Stomach (tissue), 4 donors: ENCODE data around the gene WDR19.

ENCODE experiments used
- POLR2A ChIP-seq, 4 donors: fragments of 450-650 bp; IDR thresholded peaks; one replicate each; pipeline ENCODE4 v1.6.1; 2016; ENCODE audit warnings: antibody characterized with exemption in 4 of 4, control low read depth in 2 of 4, mild to moderate bottlenecking in 1 of 4, moderate library complexity in 1 of 4
- TF ChIP-seq, protein P1 (sequence below), 7 experiments: fragments of 450-650 bp in 4 of 7; fragments of 200-600 bp in 3 of 7; sonication (generic) in 3 of 7; IDR thresholded peaks; one replicate each; pipeline ENCODE4 v1.5.1; 2016 to 2019; ENCODE audit warnings: antibody characterized with exemption in 7 of 7, control low read depth in 2 of 7, mild to moderate bottlenecking in 1 of 7

DNA sequence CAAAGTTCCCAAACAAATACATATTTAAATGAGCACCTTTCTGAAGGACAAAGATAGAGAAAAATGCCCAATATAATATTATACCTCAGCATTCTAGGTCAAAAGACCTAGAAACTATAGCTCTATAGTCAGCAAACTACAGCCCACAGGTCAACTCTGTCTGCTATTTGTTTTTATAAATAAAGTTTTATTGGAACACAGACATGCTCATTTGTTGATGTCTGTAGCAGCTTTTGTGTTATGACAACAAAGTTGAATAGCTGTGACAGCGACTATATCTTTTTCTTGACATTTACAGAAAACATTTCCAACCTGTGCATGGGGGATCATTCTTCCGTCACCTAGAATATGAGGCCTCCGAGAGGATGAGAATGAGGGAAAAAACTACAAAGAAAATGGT, 48.7 kb upstream of the WDR19 start:
- TF ChIP-seq, protein P1, sequence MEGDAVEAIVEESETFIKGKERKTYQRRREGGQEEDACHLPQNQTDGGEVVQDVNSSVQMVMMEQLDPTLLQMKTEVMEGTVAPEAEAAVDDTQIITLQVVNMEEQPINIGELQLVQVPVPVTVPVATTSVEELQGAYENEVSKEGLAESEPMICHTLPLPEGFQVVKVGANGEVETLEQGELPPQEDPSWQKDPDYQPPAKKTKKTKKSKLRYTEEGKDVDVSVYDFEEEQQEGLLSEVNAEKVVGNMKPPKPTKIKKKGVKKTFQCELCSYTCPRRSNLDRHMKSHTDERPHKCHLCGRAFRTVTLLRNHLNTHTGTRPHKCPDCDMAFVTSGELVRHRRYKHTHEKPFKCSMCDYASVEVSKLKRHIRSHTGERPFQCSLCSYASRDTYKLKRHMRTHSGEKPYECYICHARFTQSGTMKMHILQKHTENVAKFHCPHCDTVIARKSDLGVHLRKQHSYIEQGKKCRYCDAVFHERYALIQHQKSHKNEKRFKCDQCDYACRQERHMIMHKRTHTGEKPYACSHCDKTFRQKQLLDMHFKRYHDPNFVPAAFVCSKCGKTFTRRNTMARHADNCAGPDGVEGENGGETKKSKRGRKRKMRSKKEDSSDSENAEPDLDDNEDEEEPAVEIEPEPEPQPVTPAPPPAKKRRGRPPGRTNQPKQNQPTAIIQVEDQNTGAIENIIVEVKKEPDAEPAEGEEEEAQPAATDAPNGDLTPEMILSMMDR (IDR thresholded peaks at IDR 0.05), result no peak
- no peak for TF ChIP-seq POLR2A (IDR thresholded peaks at IDR 0.05)
